ENCODE measurements around the gene OGFOD2.
"Not testable (repeated sequence)": the region's sequence is repeated elsewhere in the genome, so short reads cannot be mapped to it uniquely, and the experiment has no call there.

Gene OGFOD2

DNA sequence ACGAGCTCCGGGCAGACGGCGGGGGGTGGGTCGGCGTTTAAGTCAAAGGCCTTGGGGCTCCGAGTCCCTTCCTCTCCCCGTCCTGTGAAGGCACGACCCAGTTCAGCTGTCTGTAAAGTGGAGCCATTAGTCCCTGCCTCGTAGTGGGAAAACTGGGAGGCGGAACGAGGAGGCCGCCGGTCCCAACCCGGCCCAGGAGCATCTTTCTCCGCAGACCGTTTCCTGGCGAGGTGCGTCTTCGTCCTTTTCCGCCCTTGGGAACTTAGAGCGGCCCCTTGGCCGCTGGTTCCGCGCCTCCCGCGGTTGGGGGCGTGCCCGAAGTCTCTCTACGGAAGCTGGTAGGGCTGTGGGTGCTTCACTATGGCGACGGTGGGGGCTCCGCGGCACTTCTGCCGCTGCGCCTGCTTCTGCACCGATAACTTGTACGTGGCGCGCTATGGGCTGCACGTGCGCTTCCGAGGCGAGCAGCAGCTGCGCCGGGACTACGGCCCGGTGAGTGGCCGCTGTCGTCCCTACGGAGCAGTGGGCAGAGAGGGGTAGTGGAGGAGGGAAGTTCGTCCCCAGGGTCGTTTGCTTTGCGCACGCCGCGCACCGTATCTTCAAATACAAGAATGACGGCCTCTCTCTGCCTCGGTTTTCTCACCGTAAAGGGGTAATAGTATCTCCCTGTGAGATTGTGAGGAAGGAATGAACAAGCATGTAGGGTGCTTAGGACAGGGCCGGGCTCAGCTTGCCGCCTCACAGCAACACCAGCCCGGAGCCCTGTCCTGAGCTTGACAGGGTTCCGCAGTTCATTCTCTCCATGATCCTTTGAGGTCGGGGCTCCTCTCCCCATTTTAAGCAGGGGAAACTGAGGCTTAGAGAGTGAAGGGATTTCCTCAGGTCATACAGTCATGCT, at the start of gene OGFOD2:
Gene OGFOD2 (plus strand): TSS at position 353 of the 898 bp plus-strand sequence. CDS start 8 bp downstream, at position 361.
- peaks cover 16% of the 10 kb centered on the region for H3K4me1 ChIP-seq
- in situ Hi-C loops (cut with MboI; ENCODE audit: low sequenced_read_pairs), result no loop called here

DNA sequence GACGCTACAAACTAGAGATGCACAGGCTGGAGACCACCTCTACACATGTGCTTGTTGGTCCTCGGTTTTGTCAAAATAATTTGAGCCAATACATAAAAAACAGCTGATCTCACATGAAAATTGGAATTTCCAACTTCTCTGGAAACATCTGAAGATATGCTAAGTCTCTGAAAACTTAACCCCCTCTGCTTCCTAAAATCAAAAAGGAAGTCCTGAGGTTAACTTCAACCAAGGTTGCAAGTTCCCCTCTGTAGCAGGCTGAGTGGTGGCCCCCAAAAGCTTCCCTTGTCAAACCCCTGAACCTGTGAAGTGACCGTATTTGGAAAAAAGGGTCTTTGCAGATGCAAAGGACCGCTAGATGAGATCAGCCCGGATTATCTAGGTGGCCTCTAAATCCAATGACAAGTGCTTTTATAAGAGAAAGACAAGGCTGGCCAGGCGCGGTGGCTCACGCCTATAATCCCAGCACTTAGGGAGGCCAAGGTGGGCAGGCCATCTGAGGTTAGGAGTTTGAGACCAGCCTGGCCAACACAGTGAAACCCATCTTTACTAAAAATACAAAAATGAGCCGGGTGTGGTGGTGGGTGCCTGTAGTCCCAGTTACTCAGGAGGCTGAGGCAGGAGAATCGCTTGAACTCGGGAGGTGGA, 47.2 kb upstream of the OGFOD2 start:
- Histone ChIP-seq H3K36me3 (replicated peaks) (no peaks in the 10 kb centered on the region), H3K9me3 (no peaks in the 10 kb centered on the region), H3K4me1 (no peaks in the 10 kb centered on the region), H3K4me3 (no peak overlapping the region), H3K27me3 (ENCODE audit: low read depth) (no peaks in the 10 kb centered on the region)
- in situ Hi-C loops (cut with MboI; ENCODE audit: low sequenced_read_pairs), result no loop called here
- DNase-seq (ENCODE audit: low spot score in 2 of 2), result no peak

More for the DNA sequence above, at the start of gene OGFOD2:
- Histone ChIP-seq H3K27me3 (ENCODE audit: low read depth) (no peaks in the 10 kb centered on the region), H3K9me3 (no peaks in the 10 kb centered on the region), H3K36me3 (replicated peaks) (peaks cover 13% of the 10 kb centered on the region), H3K4me3 (peak within 1 kb of the TSS; percentile 75)
- peak; percentile 83 to 96 for DNase-seq (ENCODE audit: low spot score in 2 of 2)

- no peaks in the 10 kb centered on the region for H3K9me3 ChIP-seq
- in situ Hi-C loops (cut with MboI; ENCODE audit: low sequenced_read_pairs), result no loop called here
- H3K36me3 ChIP-seq (replicated peaks), result no peaks in the 10 kb centered on the region
- H3K4me3 ChIP-seq, result no peak overlapping the region
- H3K27me3 ChIP-seq (ENCODE audit: low read depth), result no peaks in the 10 kb centered on the region
- no peaks in the 10 kb centered on the region for H3K4me1 ChIP-seq
- no peak for DNase-seq (ENCODE audit: low spot score in 2 of 2)
Measured at GRCh38 chr12:122928404-122929147, 46.5 kb upstream of the OGFOD2 start.

GRCh38 chr12:122929148-122929538, 45.9 kb upstream of the OGFOD2 start:
- in situ Hi-C loops (cut with MboI; ENCODE audit: low sequenced_read_pairs), result no loop called here
- Histone ChIP-seq H3K4me3 (no peak overlapping the region), H3K36me3 (replicated peaks) (no peaks in the 10 kb centered on the region), H3K9me3 (no peaks in the 10 kb centered on the region), H3K27me3 (ENCODE audit: low read depth) (no peaks in the 10 kb centered on the region), H3K4me1 (no peaks in the 10 kb centered on the region)
- DNase-seq (ENCODE audit: low spot score in 2 of 2), result no peak

DNA sequence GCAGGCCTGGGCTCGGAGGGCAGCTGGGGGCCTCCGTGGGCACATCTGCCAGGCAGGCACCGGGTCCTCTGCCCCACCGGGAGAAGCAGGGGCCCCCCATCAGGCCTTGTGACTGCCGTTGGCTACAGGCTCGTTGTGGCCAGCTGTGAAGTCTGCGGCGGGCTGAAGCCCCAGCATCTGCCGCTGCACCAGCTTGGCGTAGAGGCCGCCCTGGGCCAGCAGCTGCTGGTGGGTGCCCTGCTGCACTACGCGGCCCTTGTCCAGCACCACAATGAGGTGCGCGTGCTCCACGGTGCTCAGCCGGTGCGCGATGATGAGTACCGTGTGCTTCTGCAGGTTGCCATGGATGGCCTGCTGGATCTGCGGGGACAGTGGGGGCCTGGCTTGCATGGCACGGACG, 45.2 kb upstream of the OGFOD2 start:
- no peak overlapping the region for H3K4me3 ChIP-seq
- DNase-seq (ENCODE audit: low spot score in 2 of 2), result no peak
- H3K4me1 ChIP-seq, result no peaks in the 10 kb centered on the region
- H3K36me3 ChIP-seq (replicated peaks), result no peaks in the 10 kb centered on the region
- in situ Hi-C loops (cut with MboI; ENCODE audit: low sequenced_read_pairs), result no loop called here
- no peaks in the 10 kb centered on the region for H3K9me3 ChIP-seq
- H3K27me3 ChIP-seq (ENCODE audit: low read depth), result no peaks in the 10 kb centered on the region

GRCh38 chr12:122932207-122932606, 42.8 kb upstream of the OGFOD2 start:
- no peaks in the 10 kb centered on the region for H3K4me1 ChIP-seq
- no peaks in the 10 kb centered on the region for H3K9me3 ChIP-seq
- no peaks in the 10 kb centered on the region for H3K36me3 ChIP-seq (replicated peaks)
- no peak for DNase-seq (ENCODE audit: low spot score in 2 of 2)
- in situ Hi-C loops (cut with MboI; ENCODE audit: low sequenced_read_pairs), result no loop called here
- no peaks in the 10 kb centered on the region for H3K27me3 ChIP-seq (ENCODE audit: low read depth)
- H3K4me3 ChIP-seq, result no peak overlapping the region

DNA sequence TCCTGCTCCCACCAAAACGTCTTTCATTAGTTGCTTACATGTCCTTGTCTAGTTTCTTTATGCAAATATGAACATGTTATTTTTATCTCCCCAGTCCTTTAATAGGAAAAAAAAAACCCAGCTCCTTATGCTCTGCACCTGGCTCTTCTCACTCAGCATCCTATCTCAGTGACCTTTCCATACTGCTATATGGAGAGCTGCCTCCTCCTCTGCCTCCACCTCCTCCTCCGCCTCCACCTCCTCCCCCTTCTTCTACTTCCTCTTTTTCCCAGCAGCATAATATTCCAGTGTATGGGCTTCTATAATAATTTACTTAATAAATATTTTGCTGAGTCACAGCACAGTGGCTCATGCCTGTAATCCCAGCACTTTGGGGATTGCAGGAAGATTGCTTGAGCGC, 40.3 kb upstream of the OGFOD2 start:
- Histone ChIP-seq H3K27me3 (ENCODE audit: low read depth) (no peaks in the 10 kb centered on the region), H3K36me3 (replicated peaks) (no peaks in the 10 kb centered on the region), H3K4me3 (no peak overlapping the region), H3K4me1 (no peaks in the 10 kb centered on the region), H3K9me3 (no peaks in the 10 kb centered on the region)
- DNase-seq (ENCODE audit: low spot score in 2 of 2), result no peak
- in situ Hi-C loops (cut with MboI; ENCODE audit: low sequenced_read_pairs), result no loop called here

DNA sequence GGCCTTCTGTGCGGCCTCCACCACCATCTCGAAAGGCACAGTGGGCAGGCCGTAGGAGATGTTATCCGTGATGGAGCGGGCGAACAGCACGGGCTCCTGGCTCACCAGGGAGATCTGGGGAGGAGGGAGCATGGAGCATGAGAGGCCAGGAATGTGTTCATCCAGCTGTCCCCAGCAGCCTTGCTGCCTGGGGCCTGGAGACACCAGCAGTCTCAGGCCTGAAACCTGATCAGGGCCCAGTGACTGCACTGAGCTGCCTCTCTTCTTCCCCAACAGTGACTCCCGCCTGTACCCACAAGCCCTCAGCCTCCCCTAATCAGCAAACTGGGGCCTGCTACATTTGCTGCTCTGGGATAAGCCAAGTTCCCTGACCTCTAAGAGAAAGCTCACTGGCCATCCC, 39.7 kb upstream of the OGFOD2 start:
- Histone ChIP-seq H3K36me3 (replicated peaks) (no peaks in the 10 kb centered on the region), H3K4me1 (no peaks in the 10 kb centered on the region), H3K9me3 (no peaks in the 10 kb centered on the region), H3K4me3 (no peak overlapping the region), H3K27me3 (ENCODE audit: low read depth) (no peaks in the 10 kb centered on the region)
- in situ Hi-C loops (cut with MboI; ENCODE audit: low sequenced_read_pairs), result no loop called here
- DNase-seq (ENCODE audit: low spot score in 2 of 2), result no peak

- Histone ChIP-seq H3K27me3 (ENCODE audit: low read depth) (no peaks in the 10 kb centered on the region), H3K4me3 (no peak overlapping the region), H3K9me3 (no peaks in the 10 kb centered on the region), H3K4me1 (no peaks in the 10 kb centered on the region), H3K36me3 (replicated peaks) (no peaks in the 10 kb centered on the region)
- in situ Hi-C loops (cut with MboI; ENCODE audit: low sequenced_read_pairs), result no loop called here
- no peak for DNase-seq (ENCODE audit: low spot score in 2 of 2)
Measured at GRCh38 chr12:122937622-122938091, 37.4 kb upstream of the OGFOD2 start.

GRCh38 chr12:122939125-122939524, 35.9 kb upstream of the OGFOD2 start:
- Histone ChIP-seq H3K9me3 (no peaks in the 10 kb centered on the region), H3K36me3 (replicated peaks) (no peaks in the 10 kb centered on the region), H3K4me1 (no peaks in the 10 kb centered on the region), H3K27me3 (ENCODE audit: low read depth) (no peaks in the 10 kb centered on the region), H3K4me3 (no peak overlapping the region)
- in situ Hi-C loops (cut with MboI; ENCODE audit: low sequenced_read_pairs), result no loop called here
- DNase-seq (ENCODE audit: low spot score in 2 of 2), result no peak

DNA sequence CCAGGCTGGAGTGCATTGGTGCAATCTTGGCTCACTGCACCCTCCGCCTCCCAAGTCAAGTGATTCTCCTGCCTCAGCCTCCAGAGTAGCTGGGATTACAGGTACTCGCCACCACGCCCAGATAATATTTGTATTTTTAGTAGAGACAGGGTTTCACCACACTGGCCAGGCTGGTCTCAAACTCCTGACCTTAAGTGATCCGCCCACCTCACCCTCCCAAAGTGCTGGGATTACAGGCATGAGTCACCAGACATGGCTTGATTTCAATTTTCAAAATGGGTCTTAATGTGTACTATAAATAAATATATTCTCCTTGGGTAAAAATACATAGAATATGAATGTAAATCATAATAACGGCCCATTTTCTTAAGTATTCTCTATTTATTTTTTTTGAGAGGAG, 33.7 kb upstream of the OGFOD2 start:
- H3K9me3 ChIP-seq; DNase-seq (ENCODE audit: low spot score in 2 of 2); H3K36me3 ChIP-seq (replicated peaks); in situ Hi-C loops (cut with MboI; ENCODE audit: low sequenced_read_pairs); H3K4me3 ChIP-seq; H3K4me1 ChIP-seq; H3K27me3 ChIP-seq (ENCODE audit: low read depth): not testable (repeated sequence)

GRCh38 chr12:122942637-122943036, 32.4 kb upstream of the OGFOD2 start:
- Histone ChIP-seq H3K4me1 (no peaks in the 10 kb centered on the region), H3K36me3 (replicated peaks) (no peaks in the 10 kb centered on the region), H3K27me3 (ENCODE audit: low read depth) (no peaks in the 10 kb centered on the region), H3K4me3 (no peak overlapping the region), H3K9me3 (no peaks in the 10 kb centered on the region)
- in situ Hi-C loops (cut with MboI; ENCODE audit: low sequenced_read_pairs), result no loop called here
- no peak for DNase-seq (ENCODE audit: low spot score in 2 of 2)

DNA sequence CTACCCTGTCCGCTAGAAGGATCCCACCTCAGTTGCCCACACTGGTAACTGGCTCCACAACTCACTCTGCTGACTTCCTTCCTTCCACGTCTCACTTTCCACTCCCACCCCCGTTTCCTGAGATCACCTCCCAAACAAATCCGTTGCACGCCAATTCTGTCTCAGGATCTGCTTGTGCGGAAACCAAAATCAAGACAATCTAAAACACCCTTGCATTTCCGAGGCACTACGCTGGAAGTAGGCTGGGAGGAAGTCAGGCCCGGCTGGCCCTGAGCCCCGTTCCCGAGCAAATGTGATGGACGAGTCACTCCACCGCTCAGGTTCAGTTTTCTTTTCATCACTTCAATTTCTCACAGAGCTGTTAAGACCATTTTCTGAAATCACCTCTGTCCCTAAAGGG, 31.8 kb upstream of the OGFOD2 start:
- H3K4me1 ChIP-seq, result no peaks in the 10 kb centered on the region
- H3K36me3 ChIP-seq (replicated peaks), result no peaks in the 10 kb centered on the region
- H3K9me3 ChIP-seq, result no peaks in the 10 kb centered on the region
- no peaks in the 10 kb centered on the region for H3K27me3 ChIP-seq (ENCODE audit: low read depth)
- no peak overlapping the region for H3K4me3 ChIP-seq
- DNase-seq (ENCODE audit: low spot score in 2 of 2), result no peak
- in situ Hi-C loops (cut with MboI; ENCODE audit: low sequenced_read_pairs), result no loop called here
